SK-MEL-5 (cell line): ENCODE data around the gene MAGEA2B. TPM values are rescaled to one million over a fixed set of nuclear protein-coding genes. Genes with fewer than 3 reads are reported as not detected.
"Not testable (repeated sequence)": the region's sequence is repeated elsewhere in the genome, so short reads cannot be mapped to it uniquely, and the experiment has no call there.

ENCODE experiments used
- DNase-seq: peaks from one replicate; pipeline ENCODE4 v3.0.0-alpha.2; 2016; ENCODE audit warnings: low read depth, low spot score
- in situ Hi-C: cut with HindIII; loops from 2 replicates; pipeline ENCODE4 v1.10.0; 2016; ENCODE audit warnings: low sequenced_read_pairs, high pct_unique_total_duplicates, low pct_unique_long_range_greater_than_20kb
- total RNA-seq: library from RNA; depleted of rRNA; stranded (reverse); fragments of >200 nt; shearing (Covaris generic); gene quantifications from 2 replicates; pipeline ENCODE4 v1.2.3, GENCODE V29; 2014; rRNA removed

Gene MAGEA2B
- total RNA-seq, 1 experiment from 2014 or later: 16.7 TPM

GRCh38 chrX:152738560-152738959 is 24.1 kb downstream of the MAGEA2B start:
- in situ Hi-C loops: no loop called here

DNA sequence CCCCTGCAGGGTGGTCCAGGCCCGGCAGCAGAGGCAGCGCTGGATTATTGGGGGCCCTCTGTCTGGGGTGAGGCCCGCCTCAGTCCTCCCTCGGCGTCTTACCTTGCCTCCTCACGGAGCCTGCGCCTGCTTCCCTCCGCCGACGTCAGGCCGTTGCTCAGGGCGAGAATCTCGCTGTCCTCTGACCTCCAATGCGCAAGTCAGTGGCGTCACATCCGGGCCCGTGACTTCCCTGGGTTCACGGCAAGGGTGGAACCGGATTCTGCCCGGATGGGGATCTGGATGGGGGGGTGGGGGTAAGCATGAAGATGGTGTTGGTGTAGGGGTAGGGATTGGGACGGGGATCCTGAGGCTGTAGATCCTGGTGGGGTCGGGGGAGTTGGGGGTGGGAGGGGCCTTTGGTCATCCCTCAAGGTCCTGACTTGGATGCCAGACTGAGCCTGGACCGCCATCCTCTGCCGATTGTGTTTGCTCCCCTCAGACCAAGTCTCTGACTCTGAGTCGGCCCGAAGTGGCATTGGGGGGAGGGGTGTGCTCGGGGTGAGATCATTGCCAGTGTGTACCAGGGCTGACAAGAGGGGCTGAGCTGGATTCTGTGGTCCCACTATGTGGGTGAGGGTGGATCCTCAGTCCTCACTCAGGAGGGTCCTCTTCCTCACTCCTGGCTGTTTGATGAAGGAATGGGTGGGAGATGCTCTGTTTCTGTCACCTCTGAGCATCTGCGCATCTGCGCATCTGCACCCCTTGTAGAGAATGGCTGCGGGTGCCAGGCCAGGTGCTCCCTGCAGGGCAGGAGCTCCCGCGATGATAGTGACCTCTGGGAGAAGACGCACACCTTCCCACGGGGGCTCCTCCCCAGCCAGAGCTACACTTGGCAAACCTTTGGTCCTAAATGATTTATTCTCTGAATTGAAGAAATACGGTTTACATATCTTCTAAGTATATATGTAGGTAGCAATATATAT is 39.5 kb downstream of the MAGEA2B start, which contains the start of gene MAGEA2:
TSS of gene MAGEA2 (minus strand) at position 157 of the 965 bp plus-strand sequence. CDS start 2,479 bp downstream, outside the sequence.
- in situ Hi-C loops, DNase-seq: not testable (repeated sequence)

More at GRCh38 chrX:152738560-152738959, 24.1 kb downstream of the MAGEA2B start:
- no peak for DNase-seq

GRCh38 chrX:152754871-152755270 is 40.4 kb downstream of the MAGEA2B start:
- in situ Hi-C loops, DNase-seq: not testable (repeated sequence)

DNA sequence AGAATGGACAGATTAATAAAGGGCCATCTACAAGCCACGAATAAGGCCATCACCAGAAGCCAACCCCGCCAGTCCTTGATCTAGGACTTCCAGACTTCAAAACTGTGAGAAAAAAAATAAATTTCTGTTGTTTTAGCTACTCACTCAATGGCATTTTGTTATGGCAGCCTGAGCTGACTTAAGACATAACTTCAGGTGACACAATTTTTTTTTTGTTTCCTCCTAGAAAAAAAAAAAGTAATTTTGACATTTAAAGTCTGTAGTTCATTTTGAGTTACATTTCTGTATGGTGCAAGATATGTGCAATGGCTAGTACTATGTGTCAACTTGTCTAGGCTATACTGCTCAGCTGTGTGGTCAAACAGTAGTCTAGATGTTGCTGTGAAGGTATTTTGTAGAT is 44.5 kb downstream of the MAGEA2B start, which contains the start of gene CSAG3:
TSS of gene CSAG3 (plus strand) at position 301 of the 400 bp plus-strand sequence.
- DNase-seq, in situ Hi-C loops: not testable (repeated sequence)

GRCh38 chrX:152759544-152759943 is 45.1 kb downstream of the MAGEA2B start:
- DNase-seq, in situ Hi-C loops: not testable (repeated sequence)

GRCh38 chrX:152761582-152761981 is 47.2 kb downstream of the MAGEA2B start:
- in situ Hi-C loops, DNase-seq: not testable (repeated sequence)

DNA sequence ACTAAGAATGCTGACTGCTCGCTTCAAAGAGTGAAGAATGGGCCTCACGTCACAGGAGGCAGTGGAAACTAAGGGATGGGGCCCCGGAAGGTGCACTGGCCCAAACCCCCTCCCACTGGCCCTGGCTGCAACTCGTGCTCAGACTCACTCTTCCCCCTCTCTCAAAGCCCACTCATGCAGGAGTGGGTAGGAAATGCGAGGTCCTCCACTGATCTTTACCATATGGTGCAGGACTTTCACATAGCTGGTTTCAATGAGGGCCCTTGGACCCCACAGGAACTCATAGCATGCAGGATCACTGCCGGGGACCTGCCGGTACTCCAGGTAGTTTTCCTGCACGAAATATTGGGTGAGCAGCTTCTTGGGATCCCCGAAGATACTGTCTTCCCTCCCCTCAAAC is 52.1 kb downstream of the MAGEA2B start:
- DNase-seq, in situ Hi-C loops: not testable (repeated sequence)

Other genes with a start within 250 kb of the MAGEA2B start
- gene GABRQ, start 76.7 kb upstream of the MAGEA2B start, total RNA-seq: not detected in 2 replicates
- 252 TPM in 2 replicates for gene MAGEA3, start 15.8 kb upstream of the MAGEA2B start, total RNA-seq
- 1.1 TPM in 1 of 2 replicates, not detected in the other for gene CSAG2, start 5.4 kb upstream of the MAGEA2B start, total RNA-seq
- gene CSAG1, start 19.1 kb downstream of the MAGEA2B start, total RNA-seq: 71.2 and 82.0 TPM in 2 replicates
- 133 and 153 TPM in 2 replicates for gene MAGEA12, start 19.1 kb downstream of the MAGEA2B start, total RNA-seq
- gene MAGEA2, start 39.2 kb downstream of the MAGEA2B start, total RNA-seq: 67.5 and 73.1 TPM in 2 replicates
- 7.6 and 8.9 TPM in 2 replicates for gene CSAG3, start 44.6 kb downstream of the MAGEA2B start, total RNA-seq
- 187 and 193 TPM in 2 replicates for gene MAGEA6, start 55.1 kb downstream of the MAGEA2B start, total RNA-seq
- gene CETN2, start 116.1 kb downstream of the MAGEA2B start, total RNA-seq: 26.8 and 30.8 TPM in 2 replicates
- gene NSDHL, start 116.4 kb downstream of the MAGEA2B start, total RNA-seq: 15.1 and 17.9 TPM in 2 replicates
- 0.56 and 0.92 TPM in 2 replicates for gene ZNF185, start 183.4 kb downstream of the MAGEA2B start, total RNA-seq